ENCODE measurements around the gene SMARCB1.
A peak's percentile ranks its signal among the peaks of the same experiment; 100 is the strongest.

SMARCB1 gene

GRCh38 chr22:23760056-23760455 is 26.7 kb upstream of the SMARCB1 start:
- ATAC-seq = no peak
- no peak for TF ChIP-seq ZNF565 (CRISPR knock-in tag; conservative IDR thresholded peaks at IDR 0.05; ENCODE audit: low read depth)
- no peak for TF ChIP-seq CSDC2 (CRISPR knock-in tag; IDR thresholded peaks at IDR 0.05)
- no peak for TF ChIP-seq SNAI2 (CRISPR knock-in tag; IDR thresholded peaks at IDR 0.05)
- TF ChIP-seq PPARA (CRISPR knock-in tag; IDR thresholded peaks at IDR 0.05; ENCODE audit: borderline replicate concordance) = no peak
- TF ChIP-seq OSR1 (CRISPR knock-in tag; IDR thresholded peaks at IDR 0.05) = no peak
- TF ChIP-seq GLIS3 (CRISPR knock-in tag; IDR thresholded peaks at IDR 0.05) = no peak
- no peak for TF ChIP-seq PATZ1 (CRISPR knock-in tag; IDR thresholded peaks at IDR 0.05; ENCODE audit: borderline replicate concordance)
- TF ChIP-seq ZNF70 (CRISPR knock-in tag; IDR thresholded peaks at IDR 0.05) = no peak
- no peak for TF ChIP-seq ZFP3 (CRISPR knock-in tag; IDR thresholded peaks at IDR 0.05)
- no peak for TF ChIP-seq ESRRG (CRISPR knock-in tag; IDR thresholded peaks at IDR 0.05)
- no peak for TF ChIP-seq RARB (CRISPR knock-in tag; IDR thresholded peaks at IDR 0.05)
- no peak for TF ChIP-seq TCF4 (CRISPR knock-in tag; IDR thresholded peaks at IDR 0.05; ENCODE audit: borderline replicate concordance)
- TF ChIP-seq ARNTL (CRISPR knock-in tag; IDR thresholded peaks at IDR 0.05; ENCODE audit: borderline replicate concordance, low read depth) = no peak
- no peak for TF ChIP-seq CSRNP3 (CRISPR knock-in tag; IDR thresholded peaks at IDR 0.05)
- TF ChIP-seq TSHZ2 (CRISPR knock-in tag; IDR thresholded peaks at IDR 0.05) = no peak
- TF ChIP-seq ZFP30 (CRISPR knock-in tag; IDR thresholded peaks at IDR 0.05) = no peak
- TF ChIP-seq TOX (CRISPR knock-in tag; IDR thresholded peaks at IDR 0.05; ENCODE audit: borderline replicate concordance) = no peak
- TF ChIP-seq CREB5 (CRISPR knock-in tag; IDR thresholded peaks at IDR 0.05; ENCODE audit: low read depth) = no peak
- no peak for TF ChIP-seq POU6F1 (CRISPR knock-in tag; IDR thresholded peaks at IDR 0.05; ENCODE audit: borderline replicate concordance, low read depth)
- TF ChIP-seq ZC3H10 (CRISPR knock-in tag; IDR thresholded peaks at IDR 0.05) = no peak

GRCh38 chr22:23762842-23763578 is 23.8 kb upstream of the SMARCB1 start, which contains the start of gene C22orf15:
Gene C22orf15 (plus strand): TSS chr22:23762990. CDS start chr22:23763307, 317 bp downstream.
- ATAC-seq = peak; percentile 44
- TF ChIP-seq BACH2 (CRISPR knock-in tag; IDR thresholded peaks at IDR 0.05; ENCODE audit: borderline replicate concordance) (no peak), ZNF565 (CRISPR knock-in tag; conservative IDR thresholded peaks at IDR 0.05; ENCODE audit: low read depth) (no peak), ESRRG (CRISPR knock-in tag; IDR thresholded peaks at IDR 0.05) (no peak), ISL1 (CRISPR knock-in tag; IDR thresholded peaks at IDR 0.05) (no peak), TOX (CRISPR knock-in tag; IDR thresholded peaks at IDR 0.05; ENCODE audit: borderline replicate concordance) (no peak), RARB (CRISPR knock-in tag; IDR thresholded peaks at IDR 0.05) (no peak), CSDC2 (CRISPR knock-in tag; IDR thresholded peaks at IDR 0.05) (no peak), CREB5 (CRISPR knock-in tag; IDR thresholded peaks at IDR 0.05; ENCODE audit: low read depth) (no peak), OSR1 (CRISPR knock-in tag; IDR thresholded peaks at IDR 0.05) (no peak), ZNF70 (CRISPR knock-in tag; IDR thresholded peaks at IDR 0.05) (no peak), ZFP3 (CRISPR knock-in tag; IDR thresholded peaks at IDR 0.05) (no peak)
